Measurements from ENCODE around the gene PAX5.

DNA sequence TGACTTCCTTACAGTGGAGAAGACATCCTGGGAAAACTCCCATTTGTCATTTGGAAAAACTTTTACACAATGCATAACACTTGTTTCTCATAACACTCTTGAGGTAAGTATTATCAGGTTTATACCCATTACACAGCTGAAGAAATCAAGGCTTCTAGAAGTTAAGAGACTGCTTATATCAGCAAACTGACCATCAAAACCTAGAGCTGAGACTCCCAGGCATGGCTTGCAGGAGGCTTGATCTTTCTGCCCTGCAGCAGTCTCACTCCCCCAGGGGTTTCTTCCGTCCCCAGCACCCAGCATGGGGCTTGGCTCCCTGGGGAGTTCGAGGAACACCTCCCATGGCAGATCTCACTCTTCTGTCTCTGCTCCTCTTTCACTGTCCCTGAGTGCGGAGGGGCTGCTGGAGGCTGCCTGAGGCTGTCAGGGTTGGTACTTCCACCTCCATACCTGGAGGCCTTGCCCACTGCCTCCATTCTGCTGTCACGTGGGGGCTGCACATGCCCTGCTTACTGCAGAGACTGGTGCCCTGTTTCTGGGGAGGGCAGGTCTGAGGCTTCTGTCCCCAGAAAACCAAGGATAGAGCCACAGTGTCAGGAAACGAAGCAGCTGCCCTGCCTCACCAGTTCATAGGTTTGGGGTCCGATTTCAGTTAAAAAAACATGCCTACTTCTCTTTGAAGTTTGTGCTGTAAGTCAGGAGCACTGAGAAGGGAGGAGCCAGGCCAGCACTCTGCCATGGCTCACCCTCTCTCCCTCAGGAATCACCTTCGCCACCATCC, 202.5 kb downstream of the PAX5 start:
- no peak for TF ChIP-seq POLR2A (IDR thresholded peaks at IDR 0.05; ENCODE audit: low read length)
- no peak for TF ChIP-seq GATA1 (IDR thresholded peaks at IDR 0.05; ENCODE audit: low read depth, low read length)
